DOHH2 (cell line): ENCODE data around the gene RAB28.

Experiments
- CTCF ChIP-seq: fragments of 200-600 bp; sonication (generic); IDR thresholded peaks from one replicate; pipeline ENCODE4 v1.5.1; 2014; ENCODE audit warnings: antibody characterized with exemption, mild to moderate bottlenecking, low read depth, low read length; ENCODE audit not compliant: poor library complexity, severe bottlenecking
- EZH2phosphoT487 ChIP-seq: fragments of 200-600 bp; sonication (generic); IDR thresholded peaks from 2 replicates; pipeline ENCODE4 v1.6.1; 2017; ENCODE audit warnings: borderline replicate concordance, mild to moderate bottlenecking, antibody characterized with exemption, low read length, moderate library complexity, mixed read lengths

- TF ChIP-seq CTCF (no peak), EZH2phosphoT487 (no peak)
Observed at GRCh38 chr4:13478707-13479106, 5.4 kb downstream of the RAB28 start.
